Effector memory CD8-positive, alpha-beta T cell (primary cell): ENCODE measurements around the gene COMMD10.

Experiments used
- ATAC-seq: fragments of 150-1000 bp; cut with Tn5 transposase; replicated peaks from 2 replicates; pipeline ENCODE4 v1.10.0; 2021; ENCODE audit warnings: mild to moderate bottlenecking, moderate library complexity
- DNase-seq, 3 experiments: peaks; one replicate each; pipeline ENCODE4 v3.0.0; 2021
- H3K27ac Mint-ChIP-seq, 2 donors: one replicate each; pipeline ENCODE4 v1.8.0; 2022; ENCODE audit warnings: mild to moderate bottlenecking in 2 of 2, mixed read lengths in 2 of 2, moderate library complexity in 2 of 2
- H3K27me3 Mint-ChIP-seq, 2 donors: one replicate each; pipeline ENCODE4 v1.8.0; 2022; ENCODE audit warnings: mixed read lengths in 2 of 2
- H3K36me3 Mint-ChIP-seq: one replicate; pipeline ENCODE4 v1.8.0; 2022; ENCODE audit warnings: mild to moderate bottlenecking, moderate library complexity, mixed read lengths; ENCODE audit not compliant: insufficient read depth
- H3K4me1 Mint-ChIP-seq, 2 donors: one replicate each; pipeline ENCODE4 v1.8.0; 2022; ENCODE audit warnings: low read depth in 2 of 2, mixed read lengths in 2 of 2
- H3K4me3 Mint-ChIP-seq, 2 donors: one replicate each; pipeline ENCODE4 v1.8.0; 2022; ENCODE audit warnings: mild to moderate bottlenecking in 2 of 2, mixed read lengths in 2 of 2, moderate library complexity in 2 of 2
- H3K9me3 Mint-ChIP-seq, 2 donors: one replicate each; pipeline ENCODE4 v1.8.0; 2022; ENCODE audit warnings: mixed read lengths in 2 of 2

The COMMD10 gene

DNA sequence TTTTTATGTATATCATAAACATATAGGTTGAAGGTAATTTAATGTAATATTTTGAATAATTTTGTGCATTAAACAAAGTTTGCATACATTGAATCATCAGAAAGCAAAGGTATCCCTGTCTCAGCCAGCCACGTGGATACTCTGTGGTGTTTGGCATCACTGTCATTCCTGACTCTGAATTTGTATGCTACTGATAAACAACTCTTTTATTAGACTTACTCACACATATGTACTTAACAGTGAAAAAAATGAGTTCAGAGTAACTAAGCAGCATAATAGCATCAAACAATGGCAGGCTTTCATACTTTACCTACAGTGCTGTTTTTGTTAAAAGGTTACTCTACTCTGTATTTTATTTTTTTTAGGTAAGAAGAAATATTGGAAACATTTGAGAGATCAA, 171.9 kb downstream of the COMMD10 start:
- Mint-ChIP-seq H3K27me3 (no peaks in the 10 kb centered on the region), H3K9me3 (peaks cover 2 to 14% of the 10 kb centered on the region in 2 donors), H3K27ac (no peak overlapping the region), H3K4me1 (peaks cover 0 to 2% of the 10 kb centered on the region in 2 donors), H3K36me3 (no peaks in the 10 kb centered on the region), H3K4me3 (no peak overlapping the region)
- no peak for DNase-seq
- no peak for ATAC-seq

DNA sequence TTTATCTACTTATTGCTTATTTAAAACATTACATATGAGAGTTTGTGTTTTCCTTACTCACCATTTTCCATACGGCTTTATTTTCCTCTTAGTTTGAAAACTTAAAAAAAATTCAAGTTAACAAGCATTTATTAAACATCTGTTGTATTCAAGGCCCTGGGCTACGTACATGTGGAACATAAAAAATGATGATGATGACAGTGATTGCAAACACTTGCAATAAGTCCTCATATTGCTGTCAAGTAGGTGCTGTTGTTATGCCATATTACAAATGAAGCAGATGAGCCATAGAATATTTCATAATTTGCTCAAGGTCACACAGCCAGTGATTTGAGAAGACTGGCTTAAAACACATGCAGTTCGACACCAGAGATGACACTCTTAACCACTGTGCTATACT, 180.6 kb downstream of the COMMD10 start:
- Mint-ChIP-seq H3K36me3 (no peaks in the 10 kb centered on the region), H3K27ac (no peak overlapping the region), H3K9me3 (peaks cover 0 to 2% of the 10 kb centered on the region in 2 donors), H3K4me1 (no peaks in the 10 kb centered on the region), H3K4me3 (no peak overlapping the region), H3K27me3 (no peaks in the 10 kb centered on the region)
- DNase-seq (no peak), ATAC-seq (no peak)

DNA sequence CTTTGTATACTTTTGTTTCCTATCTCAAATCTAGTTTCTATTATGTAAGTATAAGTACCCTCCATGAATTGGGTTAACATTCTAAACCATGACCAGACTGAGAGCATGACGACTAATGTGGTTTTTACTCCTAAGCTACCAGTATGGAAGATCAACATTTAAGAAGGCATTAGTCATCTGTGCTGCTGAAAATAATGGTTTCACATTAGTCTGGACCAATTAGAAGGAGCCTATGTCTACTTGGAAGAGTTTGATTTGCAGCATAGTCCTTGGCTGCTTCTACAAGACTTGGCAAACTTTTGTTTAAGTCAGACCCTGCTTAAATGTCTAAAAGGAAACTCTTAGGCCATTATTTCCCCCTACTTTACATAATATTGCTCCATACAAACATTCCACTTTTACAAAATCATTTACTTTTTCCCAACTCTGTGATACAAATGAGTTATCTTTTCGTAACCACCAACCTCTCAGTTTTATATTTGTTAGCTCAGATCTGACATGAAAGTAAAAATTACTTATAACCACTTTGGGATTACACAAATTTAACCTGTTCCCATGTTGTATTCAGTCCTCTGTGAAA, 186.7 kb downstream of the COMMD10 start:
- Mint-ChIP-seq H3K4me3 (no peak overlapping the region), H3K9me3 (peaks cover 10 to 15% of the 10 kb centered on the region in 2 donors), H3K36me3 (no peaks in the 10 kb centered on the region), H3K27me3 (no peaks in the 10 kb centered on the region), H3K4me1 (no peaks in the 10 kb centered on the region), H3K27ac (no peak overlapping the region)
- no peak for DNase-seq
- no peak for ATAC-seq

DNA sequence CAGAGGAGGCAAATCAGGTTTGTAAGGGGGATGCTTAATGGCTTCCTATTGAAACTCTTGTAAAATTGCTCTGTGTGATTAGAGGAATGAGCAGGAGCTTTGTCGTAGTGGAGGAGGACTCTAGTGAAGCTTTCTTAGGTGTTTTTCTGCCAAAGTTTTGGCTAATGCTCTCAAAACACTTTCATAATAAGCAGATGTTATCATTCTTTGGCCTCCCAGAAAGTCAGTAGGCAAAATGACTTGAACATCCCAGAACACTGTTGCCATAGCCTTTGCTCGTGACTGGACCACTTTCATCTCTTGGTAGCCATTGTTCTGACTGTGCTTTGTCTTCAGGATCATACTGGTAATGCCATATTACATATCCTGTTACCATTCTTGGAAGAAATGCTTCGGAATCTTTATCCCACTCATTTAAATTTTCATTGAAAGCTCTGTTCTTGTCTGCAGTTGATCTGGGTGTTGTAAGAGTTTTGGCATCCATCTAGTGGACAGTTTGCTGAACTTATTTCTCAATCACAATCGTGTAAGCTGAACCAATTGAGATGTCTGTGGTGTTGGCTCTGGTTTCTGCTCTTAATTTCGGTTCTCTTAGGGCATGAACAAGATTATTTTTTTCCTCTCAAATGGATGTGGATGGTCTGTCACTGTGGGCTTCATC, 187.6 kb downstream of the COMMD10 start:
- no peaks in the 10 kb centered on the region for H3K36me3 Mint-ChIP-seq
- ATAC-seq (no peak), DNase-seq (no peak)
- no peak overlapping the region for H3K27ac Mint-ChIP-seq
- H3K4me3 Mint-ChIP-seq = no peak overlapping the region
- no peaks in the 10 kb centered on the region for H3K27me3 Mint-ChIP-seq
- peaks cover 12 to 15% of the 10 kb centered on the region in 2 donors for H3K9me3 Mint-ChIP-seq
- H3K4me1 Mint-ChIP-seq = no peaks in the 10 kb centered on the region

DNA sequence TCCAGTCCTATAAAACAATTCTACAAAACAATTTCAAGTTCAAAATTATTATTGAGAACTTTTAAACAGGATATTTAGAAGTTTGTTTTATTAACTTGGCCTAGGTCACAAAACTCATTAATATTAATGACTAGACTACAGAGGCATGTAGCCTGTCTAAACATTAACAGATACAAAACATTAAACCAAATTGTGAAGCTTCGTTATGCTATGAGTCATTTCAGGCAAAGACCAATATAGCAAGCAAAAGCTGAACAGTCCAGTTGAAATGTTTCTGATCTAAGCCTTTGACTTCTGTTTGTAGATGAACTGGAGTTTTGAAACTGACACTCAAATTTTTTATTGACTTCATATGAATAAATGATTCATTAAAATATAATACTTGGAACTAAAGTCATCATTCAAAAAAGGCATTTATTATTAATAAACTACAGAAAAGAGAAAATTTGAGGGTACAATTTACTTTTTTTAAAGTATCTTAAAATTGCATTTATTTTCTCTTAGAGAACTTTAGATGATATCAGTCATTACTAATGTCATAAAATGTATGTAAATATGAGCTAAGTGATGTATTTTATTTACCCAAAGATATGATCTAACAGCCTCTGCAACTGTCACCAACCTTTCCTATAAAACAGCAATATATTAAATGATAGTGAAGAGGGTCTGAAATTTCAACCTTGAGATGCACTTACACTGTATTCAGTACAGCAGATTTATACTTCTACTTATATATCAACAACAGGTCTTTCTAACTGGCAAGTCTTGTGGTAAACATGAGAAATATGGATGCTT, 188.8 kb downstream of the COMMD10 start:
- H3K4me3 Mint-ChIP-seq = no peak overlapping the region
- peaks cover 12 to 15% of the 10 kb centered on the region in 2 donors for H3K9me3 Mint-ChIP-seq
- no peaks in the 10 kb centered on the region for H3K4me1 Mint-ChIP-seq
- no peaks in the 10 kb centered on the region for H3K36me3 Mint-ChIP-seq
- no peak overlapping the region for H3K27ac Mint-ChIP-seq
- DNase-seq (no peak), ATAC-seq (no peak)
- H3K27me3 Mint-ChIP-seq = no peaks in the 10 kb centered on the region

DNA sequence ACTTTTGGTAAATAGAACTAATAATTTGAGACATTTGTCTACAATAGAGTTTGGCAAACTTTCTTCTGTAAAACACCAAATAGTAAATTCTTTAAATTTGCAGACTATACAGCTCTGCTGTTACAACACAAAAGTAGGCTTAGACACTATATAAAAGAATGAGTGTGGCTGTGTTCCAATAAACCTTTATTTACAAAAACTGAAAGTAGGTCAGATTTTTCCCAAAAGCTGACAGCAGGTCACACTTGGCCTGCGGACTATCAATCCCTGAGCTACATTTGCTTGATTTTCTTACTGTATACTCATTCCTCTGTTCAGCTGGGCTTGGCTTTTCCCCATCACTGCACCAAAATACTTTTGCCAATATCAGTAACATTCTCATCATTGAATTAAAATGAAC, 189.4 kb downstream of the COMMD10 start:
- H3K9me3 Mint-ChIP-seq = peaks cover 12 to 15% of the 10 kb centered on the region in 2 donors

DNA sequence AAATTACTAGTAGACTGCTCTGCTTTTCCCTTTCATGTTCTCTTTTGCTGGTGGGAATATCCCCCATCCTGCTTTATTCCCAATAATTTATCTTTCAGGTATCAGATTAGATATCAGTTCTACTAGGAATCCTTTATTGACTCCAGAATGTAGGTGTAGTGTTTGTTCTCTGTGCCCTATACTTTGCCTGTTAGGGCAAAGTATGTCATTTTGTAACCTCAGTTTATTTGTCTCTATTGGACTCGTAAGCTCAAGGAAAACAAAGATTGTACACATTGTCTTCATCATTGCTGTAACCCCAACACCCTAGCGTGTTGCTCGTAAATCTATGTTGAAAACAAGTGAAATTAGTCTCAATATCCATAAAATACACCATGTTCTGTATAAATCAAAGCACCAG, 190.5 kb downstream of the COMMD10 start:
- Mint-ChIP-seq H3K4me1 (peaks cover 0 to 3% of the 10 kb centered on the region in 2 donors), H3K27ac (peak overlapping the region in 1 of 2 donors; percentile 3), H3K36me3 (no peaks in the 10 kb centered on the region), H3K9me3 (peaks cover 11 to 15% of the 10 kb centered on the region in 2 donors), H3K4me3 (no peak overlapping the region), H3K27me3 (no peaks in the 10 kb centered on the region)
- DNase-seq (no peak), ATAC-seq (no peak)

More for the DNA sequence above, 189.4 kb downstream of the COMMD10 start:
- H3K4me3 Mint-ChIP-seq = no peak overlapping the region
- no peaks in the 10 kb centered on the region for H3K4me1 Mint-ChIP-seq
- H3K27ac Mint-ChIP-seq = no peak overlapping the region
- H3K27me3 Mint-ChIP-seq = no peaks in the 10 kb centered on the region
- H3K36me3 Mint-ChIP-seq = no peaks in the 10 kb centered on the region
- no peak for DNase-seq
- ATAC-seq = no peak

DNA sequence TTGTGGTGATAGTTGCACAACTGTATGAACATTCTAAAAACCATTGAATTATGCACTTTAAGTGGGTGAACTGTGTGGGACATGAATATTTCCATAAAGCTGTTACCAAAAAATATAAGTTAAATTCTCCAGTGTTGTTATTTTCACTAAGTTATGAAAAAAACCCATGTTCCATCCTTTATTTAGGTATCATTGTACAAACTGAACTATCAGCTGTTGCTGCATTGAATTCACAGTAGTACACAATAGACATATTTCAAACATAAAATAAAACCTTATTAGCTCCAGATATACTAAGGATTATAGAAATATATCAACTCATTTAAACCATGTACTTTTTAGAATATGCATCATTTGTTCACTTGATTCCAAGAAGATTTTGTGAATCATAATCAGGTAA, 192.1 kb downstream of the COMMD10 start:
- DNase-seq = no peak
- Mint-ChIP-seq H3K27me3 (no peaks in the 10 kb centered on the region), H3K36me3 (no peaks in the 10 kb centered on the region), H3K9me3 (peaks cover 10 to 15% of the 10 kb centered on the region in 2 donors), H3K27ac (no peak overlapping the region), H3K4me3 (no peak overlapping the region), H3K4me1 (peaks cover 0 to 16% of the 10 kb centered on the region in 2 donors)
- ATAC-seq = no peak

DNA sequence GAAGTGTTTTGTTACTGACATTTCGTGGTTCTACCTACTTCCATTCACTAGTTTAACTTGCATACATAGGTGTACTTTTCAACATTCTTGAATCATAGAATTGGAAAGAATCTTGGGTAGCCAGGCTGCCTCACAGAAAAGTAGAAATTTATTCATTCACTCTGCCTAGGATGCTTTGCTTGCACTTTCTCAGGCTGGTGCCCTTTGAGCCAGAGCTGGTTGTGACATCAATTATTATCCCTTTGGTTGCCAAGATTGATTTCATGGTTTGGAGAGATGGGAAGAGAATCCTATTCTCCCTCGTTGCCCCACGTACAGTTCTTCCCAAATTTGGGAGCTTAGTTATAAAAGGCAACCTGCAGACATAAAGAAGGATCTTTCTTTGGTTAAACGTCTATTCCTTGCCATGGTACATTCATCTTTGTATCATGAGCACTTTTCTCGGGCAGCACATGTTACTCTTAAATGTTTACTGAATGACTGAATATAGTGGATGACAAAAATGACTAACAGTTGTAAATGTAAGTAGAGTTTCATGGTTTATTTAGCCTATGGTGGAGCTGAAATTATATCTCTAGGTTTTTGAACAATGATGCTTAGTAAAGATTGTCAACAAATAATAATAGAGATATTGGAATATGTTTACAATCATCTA, 195.5 kb downstream of the COMMD10 start:
- DNase-seq (no peak), ATAC-seq (no peak)
- Mint-ChIP-seq H3K4me3 (no peak overlapping the region), H3K27me3 (no peaks in the 10 kb centered on the region), H3K9me3 (peaks cover 3 to 9% of the 10 kb centered on the region in 2 donors), H3K27ac (no peak overlapping the region), H3K36me3 (no peaks in the 10 kb centered on the region), H3K4me1 (peaks cover 2 to 21% of the 10 kb centered on the region in 2 donors)

DNA sequence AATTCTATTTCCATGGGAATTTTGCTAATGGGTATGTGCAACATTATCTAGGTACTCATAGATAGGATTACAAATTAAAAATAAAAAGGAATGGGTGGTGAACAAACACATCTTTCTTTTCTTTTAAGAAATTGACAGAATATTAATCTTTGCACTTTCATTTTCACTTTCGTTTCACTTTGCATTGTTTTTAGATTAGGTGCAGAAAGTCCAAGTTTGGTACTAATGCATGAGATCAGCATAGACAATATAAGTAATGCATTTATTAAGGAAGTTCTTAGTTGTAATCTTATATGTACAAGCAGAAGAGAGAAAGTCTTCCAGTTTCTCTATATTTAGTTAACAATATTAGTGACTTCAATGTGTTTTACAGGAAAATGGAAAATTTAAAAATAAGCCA, 196.5 kb downstream of the COMMD10 start:
- H3K36me3 Mint-ChIP-seq = no peaks in the 10 kb centered on the region
- DNase-seq (no peak), ATAC-seq (no peak)
- H3K4me3 Mint-ChIP-seq = peak overlapping the region; percentile 46 to 73
- H3K4me1 Mint-ChIP-seq = peaks cover 2 to 21% of the 10 kb centered on the region in 2 donors
- peaks cover 4 to 11% of the 10 kb centered on the region in 2 donors for H3K9me3 Mint-ChIP-seq
- H3K27me3 Mint-ChIP-seq = no peaks in the 10 kb centered on the region
- peak overlapping the region; percentile 51 to 55 for H3K27ac Mint-ChIP-seq

DNA sequence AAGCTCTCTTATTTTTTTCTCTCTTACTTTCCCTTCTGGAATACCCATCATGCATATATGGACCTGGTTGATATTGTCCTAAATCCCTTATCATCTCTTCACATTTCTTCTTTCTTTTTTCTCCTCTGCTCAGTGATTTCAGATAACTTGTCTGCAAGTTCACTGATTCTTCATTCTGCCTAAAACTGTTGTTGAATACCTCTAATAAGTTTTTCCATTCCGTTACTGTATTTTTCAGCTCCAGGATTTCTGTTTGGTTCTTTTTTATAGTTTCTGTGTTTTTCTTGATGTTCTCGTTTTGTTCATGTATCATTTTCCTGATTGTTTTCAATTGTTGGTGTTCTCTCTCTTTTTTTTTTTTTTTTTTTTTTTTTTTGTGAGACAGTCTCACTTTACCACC, 203.7 kb downstream of the COMMD10 start:
- no peak for DNase-seq
- peaks cover 9 to 24% of the 10 kb centered on the region in 2 donors for H3K9me3 Mint-ChIP-seq
- no peaks in the 10 kb centered on the region for H3K27me3 Mint-ChIP-seq
- peaks cover 10% of the 10 kb centered on the region for H3K36me3 Mint-ChIP-seq
- ATAC-seq = no peak
- no peaks in the 10 kb centered on the region for H3K4me1 Mint-ChIP-seq
- no peak overlapping the region for H3K4me3 Mint-ChIP-seq
- no peak overlapping the region for H3K27ac Mint-ChIP-seq

DNA sequence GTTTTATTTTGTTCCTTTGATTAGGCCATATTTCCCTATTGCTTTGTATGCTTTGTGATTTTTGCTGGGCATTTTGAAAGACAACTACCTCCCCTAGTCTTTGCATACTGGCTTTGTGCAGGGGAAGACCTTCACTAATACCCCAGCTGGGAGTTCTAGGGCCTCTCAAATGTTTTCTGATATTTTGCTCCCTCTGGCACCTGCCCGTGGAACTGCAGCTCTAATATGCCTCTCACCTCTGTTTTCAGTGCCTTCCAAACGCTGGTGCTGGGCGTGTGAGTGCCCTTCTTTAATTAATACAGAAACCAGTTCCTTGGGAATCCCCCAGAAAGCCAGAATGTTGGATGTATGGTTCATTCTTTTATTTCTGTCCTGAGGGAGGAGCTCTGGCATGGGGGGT, 204.5 kb downstream of the COMMD10 start:
- no peak for ATAC-seq
- DNase-seq = no peak
- Mint-ChIP-seq H3K4me1 (no peaks in the 10 kb centered on the region), H3K27me3 (no peaks in the 10 kb centered on the region), H3K4me3 (no peak overlapping the region), H3K27ac (no peak overlapping the region), H3K9me3 (peaks cover 9 to 24% of the 10 kb centered on the region in 2 donors), H3K36me3 (peaks cover 10% of the 10 kb centered on the region)

DNA sequence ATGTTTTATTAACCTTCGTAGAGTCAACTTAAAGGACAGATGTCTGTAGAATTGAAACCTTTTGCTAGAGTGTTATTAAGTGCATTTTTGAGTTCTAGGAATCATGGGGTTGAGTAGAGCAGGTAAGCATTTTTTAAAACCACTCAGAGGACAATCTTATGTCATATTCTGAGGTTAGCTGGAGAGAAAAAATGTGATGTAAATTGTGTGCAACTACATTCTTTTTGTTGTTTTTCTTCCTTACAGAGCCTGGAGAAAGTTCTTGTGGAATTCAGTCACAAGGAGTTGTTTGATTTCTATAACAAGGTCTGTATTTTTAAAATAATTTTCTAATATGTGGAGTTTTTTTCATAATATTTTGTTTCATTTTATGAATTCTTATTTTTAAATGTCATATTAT, 206.4 kb downstream of the COMMD10 start:
- DNase-seq (no peak), ATAC-seq (no peak)
- H3K27me3 Mint-ChIP-seq = no peaks in the 10 kb centered on the region
- peaks cover 7 to 17% of the 10 kb centered on the region in 2 donors for H3K9me3 Mint-ChIP-seq
- H3K27ac Mint-ChIP-seq = no peak overlapping the region
- H3K36me3 Mint-ChIP-seq = peaks cover 10% of the 10 kb centered on the region
- H3K4me3 Mint-ChIP-seq = no peak overlapping the region
- no peaks in the 10 kb centered on the region for H3K4me1 Mint-ChIP-seq
